ENCODE measurements around the gene COL26A1.

- no peak for TF ChIP-seq CTCF (conservative IDR thresholded peaks at IDR 0.05)
- TF ChIP-seq EZH2 (IDR thresholded peaks at IDR 0.05; ENCODE audit: low read depth) = no peak
Observed at GRCh38 chr7:101572156-101572555, 209.5 kb downstream of the COL26A1 start.

Measured in PC-9 (cell line).